IMR-90 (cell line): ENCODE measurements around the gene ADGRD1. TPM values are rescaled to one million over a fixed set of nuclear protein-coding genes. Genes with fewer than 3 reads are reported as not detected.

ENCODE experiments used
- ATAC-seq: fragments of 200-7000 bp; cut with Tn5 transposase; 2 replicates; pipeline ENCODE4 v1.9.1; 2020; ENCODE audit warnings: low read depth, mild to moderate bottlenecking, moderate library complexity
- BruUV-seq: library from RNA; stranded (reverse); fragments of 400-500 nt; replicated peaks from 2 replicates; lab custom pipeline; 2021; lab: Mats Ljungman, UMichigan
- CTCF ChIA-PET: fragments of 300-600 bp; formaldehyde crosslinking; extraction: SDS; loops from one replicate; lab custom pipeline; 2021; ENCODE audit warnings: antibody characterized with exemption; lab: Yijun Ruan, JAX
- POLR2A ChIA-PET: fragments of 300-600 bp; sonication (Branson Sonifier 250); formaldehyde crosslinking; loops from one replicate; lab custom pipeline; 2022; ENCODE audit warnings: antibody characterized with exemption; ENCODE audit not compliant: unreplicated experiment; lab: Charles Lee
- DNase-seq: peaks from one replicate; pipeline ENCODE4 v3.0.0; 2013
- H2AFZ ChIP-seq: replicated peaks from 2 replicates; pipeline ENCODE3; 2013; ENCODE audit warnings: low read length, mild to moderate bottlenecking; ENCODE audit not compliant: poor library complexity
- H2AK5ac ChIP-seq: 2 replicates; pipeline ENCODE4 v1.6.1; 2013; ENCODE audit warnings: low read depth, low read length, inconsistent platforms
- H2AK9ac ChIP-seq: replicated peaks from 2 replicates; pipeline ENCODE3; 2013; ENCODE audit warnings: mild to moderate bottlenecking, low read depth, low read length, moderate library complexity; ENCODE audit not compliant: poor library complexity
- H2BK120ac ChIP-seq: 2 replicates; pipeline ENCODE4 v1.6.1; 2013; ENCODE audit warnings: low read depth, low read length, inconsistent platforms
- H2BK15ac ChIP-seq: 3 replicates; pipeline ENCODE4 v1.6.1; 2013; ENCODE audit warnings: low read depth, low read length, inconsistent platforms
- H2BK20ac ChIP-seq: 2 replicates; pipeline ENCODE4 v1.6.1; 2013; ENCODE audit warnings: low read depth, mild to moderate bottlenecking, inconsistent platforms, low read length, moderate library complexity
- H2BK5ac ChIP-seq: 2 replicates; pipeline ENCODE4 v1.6.1; 2013; ENCODE audit warnings: mild to moderate bottlenecking, low read depth, low read length, inconsistent platforms; ENCODE audit not compliant: poor library complexity, severe bottlenecking
- H3K14ac ChIP-seq: replicated peaks from 2 replicates; pipeline ENCODE4 v1.6.1; 2013; ENCODE audit warnings: low read depth, low read length, inconsistent platforms
- H3K18ac ChIP-seq: 2 replicates; pipeline ENCODE4 v1.6.1; 2013; ENCODE audit warnings: low read depth, low read length, control low read depth
- H3K23ac ChIP-seq: 2 replicates; pipeline ENCODE4 v1.6.1; 2013; ENCODE audit warnings: low read depth, low read length, inconsistent platforms
- H3K27ac ChIP-seq: 2 replicates; pipeline ENCODE4 v1.5.1; 2013; ENCODE audit warnings: mild to moderate bottlenecking, control low read depth, low read length; ENCODE audit not compliant: insufficient read depth
- H3K27me3 ChIP-seq: 2 replicates; pipeline ENCODE4 v1.6.1; 2013; ENCODE audit warnings: low read length; ENCODE audit not compliant: control insufficient read depth, insufficient read depth
- H3K36me3 ChIP-seq: 2 replicates; pipeline ENCODE4 v1.6.1; 2013; ENCODE audit warnings: low read length, mixed read lengths; ENCODE audit not compliant: control insufficient read depth, insufficient read depth
- H3K4ac ChIP-seq: 2 replicates; pipeline ENCODE4 v1.6.1; 2013; ENCODE audit warnings: low read depth, low read length, inconsistent platforms
- H3K4me1 ChIP-seq: 2 replicates; pipeline ENCODE4 v1.6.1; 2013; ENCODE audit warnings: low read length, mixed read lengths; ENCODE audit not compliant: control insufficient read depth, insufficient read depth
- H3K4me2 ChIP-seq: 2 replicates; pipeline ENCODE4 v1.6.1; 2013; ENCODE audit warnings: low read depth, mild to moderate bottlenecking, control low read depth, low read length, moderate library complexity
- H3K4me3 ChIP-seq: 2 replicates; pipeline ENCODE4 v1.5.1; 2013; ENCODE audit warnings: low read depth, mild to moderate bottlenecking, control low read depth, low read length, moderate library complexity; ENCODE audit not compliant: insufficient read depth
- H3K56ac ChIP-seq: 2 replicates; pipeline ENCODE4 v1.6.1; 2013; ENCODE audit warnings: low read length, inconsistent platforms; ENCODE audit not compliant: insufficient read depth; ENCODE audit errors: extremely low read depth
- H3K79me1 ChIP-seq, 2 experiments: 2 replicates each; pipeline ENCODE4 v1.6.1; 2013; ENCODE audit warnings: low read length in 2 of 2, inconsistent platforms in 1 of 2, low read depth in 1 of 2
- H3K9ac ChIP-seq: 2 replicates; pipeline ENCODE4 v1.6.1; 2013; ENCODE audit warnings: low read depth, low read length, control low read depth
- H3K9me1 ChIP-seq: 2 replicates; pipeline ENCODE4 v1.6.1; 2013; ENCODE audit warnings: low read length, inconsistent platforms; ENCODE audit not compliant: insufficient read depth
- H3K9me3 ChIP-seq: 2 replicates; pipeline ENCODE4 v1.6.1; 2013; ENCODE audit warnings: low read length; ENCODE audit not compliant: control insufficient read depth, insufficient read depth
- H4K20me1 ChIP-seq: 2 replicates; pipeline ENCODE4 v1.6.1; 2013; ENCODE audit warnings: low read length, inconsistent platforms; ENCODE audit not compliant: insufficient read depth
- H4K5ac ChIP-seq: 2 replicates; pipeline ENCODE4 v1.6.1; 2013; ENCODE audit warnings: mild to moderate bottlenecking, low read depth, low read length, control low read depth
- H4K8ac ChIP-seq, 2 experiments: 2 replicates each; pipeline ENCODE4 v1.6.1; 2013; ENCODE audit warnings: low read depth in 2 of 2, low read length in 2 of 2, control low read depth in 1 of 2, inconsistent platforms in 1 of 2
- H4K91ac ChIP-seq: 2 replicates; pipeline ENCODE4 v1.6.1; 2013; ENCODE audit warnings: low read depth, low read length, inconsistent platforms; ENCODE audit not compliant: insufficient read depth
- BHLHE40 ChIP-seq: fragments of 150-350 bp; IDR thresholded peaks from 2 replicates; pipeline ENCODE4 v1.6.1; 2016; ENCODE audit warnings: mild to moderate bottlenecking, low read depth, low read length
- CEBPB ChIP-seq: IDR thresholded peaks from 2 replicates; pipeline ENCODE4 v1.6.1; 2012; ENCODE audit warnings: low read depth, low read length, improper control_type of control experiment
- POLR2A ChIP-seq: IDR thresholded peaks from 2 replicates; pipeline ENCODE4 v1.6.1; 2012; ENCODE audit warnings: mild to moderate bottlenecking, low read depth, low read length
- SMC3 ChIP-seq: fragments of 150-350 bp; IDR thresholded peaks from 2 replicates; pipeline ENCODE4 v1.6.1; 2016; ENCODE audit warnings: low read depth, mild to moderate bottlenecking, antibody characterized with exemption, low read length, moderate library complexity
- WGBS, 2 experiments: methylation state at CpG; one replicate each; pipeline versions ENCODE4 v1.1.5 to v1.1.7; 2013; ENCODE audit warnings: missing lambda C conversion rate in 2 of 2; ENCODE audit not compliant: insufficient read length in 1 of 2; ENCODE audit errors: extremely low coverage in 2 of 2; 5-methylcytosine and 5-hydroxymethylcytosine counted together
- dilution Hi-C: fragments of 300-500 bp; cut with HindIII; formaldehyde crosslinking; loops from one replicate; pipeline ENCODE4 v1.14.3; 2018; ENCODE audit warnings: low sequenced_read_pairs; ENCODE audit not compliant: unreplicated experiment
- in situ Hi-C: fragments of 300-500 bp; cut with MboI; formaldehyde crosslinking; loops from 3 replicates; pipeline ENCODE4 v1.14.3; 2019; ENCODE audit warnings: low sequenced_read_pairs, inconsistent platforms, mixed read lengths
- intact Hi-C: fragments of 100-400 bp; cut with micrococcal nuclease; formaldehyde crosslinking; loops from 2 replicates; pipeline ENCODE4 v1.10.0; 2022
- polyA plus RNA-seq, 3 experiments: library from polyadenylated mRNA; depleted of rRNA; stranded (reverse); fragments of >200 nt; gene quantifications; 2 replicates each; pipeline ENCODE4 v1.2.3, GENCODE V29; 2012; ENCODE audit warnings: low replicate concordance in 1 of 3
- total RNA-seq: library from RNA; depleted of rRNA; stranded (reverse); fragments of >200 nt; gene quantifications from 2 replicates; pipeline ENCODE4 v1.2.3, GENCODE V29; 2012
- TF ChIP-seq, protein P1 (sequence below): fragments of 150-350 bp; IDR thresholded peaks from 2 replicates; pipeline ENCODE4 v1.6.1; 2016; ENCODE audit warnings: low read depth, mild to moderate bottlenecking, low read length, moderate library complexity, borderline replicate concordance

Gene ADGRD1
- total and polyA plus RNA-seq, 2 of the 4 experiments (the other 2 are of a cell fraction): not detected

DNA sequence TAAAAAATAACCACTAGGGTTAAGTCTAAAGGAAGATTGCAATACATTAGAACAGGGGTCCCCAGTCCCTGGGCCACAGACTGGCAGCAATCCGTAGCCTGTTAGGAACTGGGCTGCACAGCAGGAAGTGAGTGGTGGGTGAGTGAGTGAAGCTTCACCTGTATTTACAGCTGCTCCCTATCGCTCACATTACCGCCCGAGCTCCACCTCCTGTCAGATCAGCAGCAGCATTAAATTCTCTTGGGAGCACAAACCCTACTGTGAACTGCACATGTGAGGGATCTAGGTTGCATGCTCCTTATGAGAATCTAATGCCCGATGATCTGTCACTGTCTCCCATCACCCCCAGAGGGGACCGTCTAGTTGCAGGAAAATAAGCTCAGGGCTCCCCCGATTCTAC lies 15.5 kb downstream of the ADGRD1 start:
- in situ Hi-C loops (no loop called here), intact Hi-C loops (no loop called here), dilution Hi-C loops (no loop called here)
- Histone ChIP-seq H3K27me3 (no peaks in the 10 kb centered on the region), H2AFZ (no peak overlapping the region), H3K4me3 (no peak overlapping the region), H2BK20ac (no peak overlapping the region), H3K79me1 (no peaks in the 10 kb centered on the region), H3K9me3 (peaks cover 8% of the 10 kb centered on the region), H3K23ac (no peak overlapping the region), H3K18ac (no peak overlapping the region), H3K56ac (no peak overlapping the region), H3K4me2 (no peak overlapping the region), H3K4ac (no peak overlapping the region), H3K27ac (no peak overlapping the region), H2BK120ac (no peak overlapping the region), H3K9ac (no peak overlapping the region), H3K9me1 (no peaks in the 10 kb centered on the region), H4K91ac (no peak overlapping the region), H3K4me1 (no peaks in the 10 kb centered on the region), H2AK5ac (no peak overlapping the region), H2BK5ac (no peak overlapping the region), H4K5ac (no peak overlapping the region), H3K36me3 (no peaks in the 10 kb centered on the region), H2AK9ac (no peak overlapping the region), H4K8ac (no peak overlapping the region), H3K14ac (no peak overlapping the region), H4K20me1 (no peaks in the 10 kb centered on the region), H2BK15ac (no peak overlapping the region)
- no peak for ATAC-seq
- CTCF ChIA-PET: no interaction called here
- no peak for DNase-seq
- no TSS peak for BruUV-seq
- TF ChIP-seq BHLHE40 (no peak), SMC3 (no peak), CEBPB (no peak), POLR2A (no peak)
- TF ChIP-seq, protein P1, sequence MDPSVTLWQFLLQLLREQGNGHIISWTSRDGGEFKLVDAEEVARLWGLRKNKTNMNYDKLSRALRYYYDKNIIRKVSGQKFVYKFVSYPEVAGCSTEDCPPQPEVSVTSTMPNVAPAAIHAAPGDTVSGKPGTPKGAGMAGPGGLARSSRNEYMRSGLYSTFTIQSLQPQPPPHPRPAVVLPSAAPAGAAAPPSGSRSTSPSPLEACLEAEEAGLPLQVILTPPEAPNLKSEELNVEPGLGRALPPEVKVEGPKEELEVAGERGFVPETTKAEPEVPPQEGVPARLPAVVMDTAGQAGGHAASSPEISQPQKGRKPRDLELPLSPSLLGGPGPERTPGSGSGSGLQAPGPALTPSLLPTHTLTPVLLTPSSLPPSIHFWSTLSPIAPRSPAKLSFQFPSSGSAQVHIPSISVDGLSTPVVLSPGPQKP: no peak
- no CpG with 5 or more reads among the region's 7 CpGs for WGBS, 2 experiments
- POLR2A ChIA-PET: no interaction called here
